ENCODE measurements around the gene CEP72. TPM values are rescaled to one million over a fixed set of nuclear protein-coding genes. Genes with fewer than 3 reads are reported as not detected.
"Not testable (repeated sequence)": the region's sequence is repeated elsewhere in the genome, so short reads cannot be mapped to it uniquely, and the experiment has no call there.

CEP72 gene
- total RNA-seq, 4 donors from 2014 or later, result 7.2 to 11.9 (median 9.2) TPM

- TF ChIP-seq POLR2A (IDR thresholded peaks at IDR 0.05), result no peak
- TF ChIP-seq CTCF (IDR thresholded peaks at IDR 0.05), result no peak
Observed at GRCh38 chr5:626850-627249, 14.7 kb downstream of the CEP72 start.

DNA sequence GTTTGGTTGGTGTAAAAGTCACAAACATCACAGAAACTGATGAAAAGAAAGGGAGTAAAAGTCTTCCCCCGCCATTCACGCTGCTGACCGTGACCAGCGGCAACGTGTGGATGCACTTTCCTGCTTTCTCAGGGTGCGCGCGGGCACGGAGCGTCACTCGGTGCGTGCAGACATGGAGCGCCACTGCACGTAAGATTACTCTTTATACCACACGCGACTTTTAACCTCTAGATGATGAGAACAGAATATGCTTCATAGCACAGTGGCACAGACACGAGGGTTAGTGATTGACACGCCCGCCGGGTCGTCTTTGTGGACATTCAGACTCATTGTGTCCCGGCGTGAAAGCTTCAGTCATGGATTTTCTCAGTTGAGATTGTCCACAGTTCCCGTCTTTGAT lies 15.7 kb downstream of the CEP72 start:
- no peak overlapping the region for H3K4me3 ChIP-seq (ENCODE audit: low read depth, poor library complexity, severe bottlenecking)
- TF ChIP-seq POLR2A (IDR thresholded peaks at IDR 0.05) (no peak), CTCF (IDR thresholded peaks at IDR 0.05) (no peak)
- no peak for DNase-seq (ENCODE audit: low spot score in 2 of 2)
- WGBS, 2 donors, result 95 to 96% methylated on average over 24 of the region's 24 CpGs
- intact Hi-C loops (cut with DNase I; ENCODE audit: low total_unique reads), result no loop called here

More at GRCh38 chr5:626850-627249, 14.7 kb downstream of the CEP72 start:
- DNase-seq (ENCODE audit: low spot score in 2 of 2), result no peak
- WGBS, 2 donors, result 79 to 80% methylated on average over 3 of the region's 3 CpGs
- intact Hi-C loops (cut with DNase I; ENCODE audit: low total_unique reads), result no loop called here
- H3K4me3 ChIP-seq (ENCODE audit: low read depth, poor library complexity, severe bottlenecking), result no peak overlapping the region

- DNase-seq (ENCODE audit: low spot score in 2 of 2); intact Hi-C loops (cut with DNase I; ENCODE audit: low total_unique reads); H3K4me3 ChIP-seq (ENCODE audit: low read depth, poor library complexity, severe bottlenecking): not testable (repeated sequence)
- 73 to 76% methylated on average over 13 to 17 of the region's 21 CpGs for WGBS, 2 donors
Observed at GRCh38 chr5:628351-629205, 16.4 kb downstream of the CEP72 start.

DNA sequence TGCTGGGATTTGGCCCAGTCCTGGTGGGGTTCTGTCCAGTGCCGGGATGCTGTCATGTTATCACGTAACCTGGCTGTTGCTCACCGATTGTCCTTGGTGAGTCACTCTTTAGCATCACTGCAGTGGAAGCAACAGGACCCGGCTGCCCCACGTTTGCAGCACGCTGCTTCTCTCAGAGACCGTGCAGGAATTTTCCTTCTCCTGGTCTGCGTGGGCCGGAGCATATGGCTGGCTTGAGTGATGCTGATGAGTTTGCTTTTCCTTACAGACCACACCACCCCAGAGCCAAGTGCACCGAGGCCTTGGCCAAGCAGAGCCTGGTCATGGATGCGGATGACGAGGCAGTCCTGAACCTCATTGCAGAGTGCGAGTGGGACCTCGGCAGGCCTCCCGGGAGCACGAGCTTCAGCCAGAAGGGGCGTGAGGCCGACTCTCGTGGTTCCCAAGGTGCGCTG lies 21.4 kb downstream of the CEP72 start:
- intact Hi-C loops (cut with DNase I; ENCODE audit: low total_unique reads), result no loop called here
- TF ChIP-seq CTCF (IDR thresholded peaks at IDR 0.05) (no peak), POLR2A (IDR thresholded peaks at IDR 0.05) (no peak)
- no peak overlapping the region for H3K4me3 ChIP-seq (ENCODE audit: low read depth, poor library complexity, severe bottlenecking)
- peak in 1 of 2 donors; percentile 71 for DNase-seq (ENCODE audit: low spot score in 2 of 2)
- WGBS, 2 donors, result 86 to 91% methylated on average over 18 to 20 of the region's 20 CpGs

- 92 to 93% methylated on average over 12 of the region's 12 CpGs for WGBS, 2 donors
- TF ChIP-seq POLR2A (IDR thresholded peaks at IDR 0.05) (no peak), CTCF (IDR thresholded peaks at IDR 0.05) (no peak)
- no peak overlapping the region for H3K4me3 ChIP-seq (ENCODE audit: low read depth, poor library complexity, severe bottlenecking)
- intact Hi-C loops (cut with DNase I; ENCODE audit: low total_unique reads), result no loop called here
- DNase-seq (ENCODE audit: low spot score in 2 of 2), result peak in 1 of 2 donors; percentile 73
Observed at GRCh38 chr5:634191-634590, 22.1 kb downstream of the CEP72 start.

- intact Hi-C loops (cut with DNase I; ENCODE audit: low total_unique reads), result no loop called here
- no peak overlapping the region for H3K4me3 ChIP-seq (ENCODE audit: low read depth, poor library complexity, severe bottlenecking)
- no peak for TF ChIP-seq POLR2A (IDR thresholded peaks at IDR 0.05)
- no peak for TF ChIP-seq CTCF (IDR thresholded peaks at IDR 0.05)
- DNase-seq (ENCODE audit: low spot score in 2 of 2), result peak in 1 of 2 donors; percentile 54
- WGBS, 2 donors, result 89 to 91% methylated on average over 18 of the region's 18 CpGs
Observed at GRCh38 chr5:635306-636055, 23.3 kb downstream of the CEP72 start.
